Fibroblast of lung (primary cell): ENCODE results near the gene ERBB4. TPM values are rescaled to one million over a fixed set of nuclear protein-coding genes. Genes with fewer than 3 reads are reported as not detected.
"Not testable (repeated sequence)": the region's sequence is repeated elsewhere in the genome, so short reads cannot be mapped to it uniquely, and the experiment has no call there.

ENCODE experiments used
- DNase-seq, 2 donors: peaks; one replicate each; pipeline versions ENCODE4 v3.0.0 to v3.0.0-alpha.2; 2010; ENCODE audit warnings: low read depth in 2 of 2
- H2AFZ ChIP-seq: 2 replicates; pipeline ENCODE4 v1.5.1; 2012; ENCODE audit warnings: low read length, control low read depth, inconsistent platforms
- H3K27ac ChIP-seq: 2 replicates; pipeline ENCODE4 v1.5.1; 2011; ENCODE audit warnings: low read length, control low read depth; ENCODE audit not compliant: insufficient read depth
- H3K27me3 ChIP-seq: 2 replicates; pipeline ENCODE4 v1.5.1; 2011; ENCODE audit warnings: mild to moderate bottlenecking, low read length; ENCODE audit not compliant: control insufficient read depth, insufficient read depth
- H3K36me3 ChIP-seq: 2 replicates; pipeline ENCODE4 v1.5.1; 2011; ENCODE audit warnings: low read length; ENCODE audit not compliant: control insufficient read depth, insufficient read depth
- H3K4me1 ChIP-seq: 2 replicates; pipeline ENCODE4 v1.5.1; 2011; ENCODE audit warnings: low read length; ENCODE audit not compliant: control insufficient read depth, insufficient read depth; ENCODE audit errors: extremely low read depth
- H3K4me2 ChIP-seq: 2 replicates; pipeline ENCODE4 v1.5.1; 2011; ENCODE audit warnings: low read length, control low read depth; ENCODE audit not compliant: insufficient read depth; ENCODE audit errors: extremely low read depth
- H3K4me3 ChIP-seq, 4 experiments: fragments of 200-600 bp in 1 of 4; sonication (generic) in 1 of 4; replicated peaks in 1 of 4; 2 replicates each; pipeline ENCODE4 v1.5.1; 2011 to 2016; ENCODE audit warnings: low read length in 4 of 4, low read depth in 3 of 4, mild to moderate bottlenecking in 3 of 4, control low read depth in 2 of 4, inconsistent platforms in 1 of 4, mixed read lengths in 1 of 4; ENCODE audit not compliant: insufficient read depth in 1 of 4; ENCODE audit errors: control extremely low read depth in 1 of 4
- H3K79me2 ChIP-seq: 2 replicates; pipeline ENCODE4 v1.5.1; 2012; ENCODE audit warnings: mild to moderate bottlenecking, low read length, inconsistent platforms; ENCODE audit not compliant: control insufficient read depth, insufficient read depth
- H3K9ac ChIP-seq: 2 replicates; pipeline ENCODE4 v1.5.1; 2011; ENCODE audit warnings: mild to moderate bottlenecking, low read length, control low read depth; ENCODE audit not compliant: insufficient read depth
- H3K9me3 ChIP-seq: 2 replicates; pipeline ENCODE4 v1.5.1; 2012; ENCODE audit warnings: low read depth, low read length; ENCODE audit not compliant: control insufficient read depth, insufficient read depth
- H4K20me1 ChIP-seq: 2 replicates; pipeline ENCODE4 v1.5.1; 2011; ENCODE audit warnings: low read length; ENCODE audit not compliant: control insufficient read depth, insufficient read depth; ENCODE audit errors: extremely low read depth
- CTCF ChIP-seq, 2 donors: IDR thresholded peaks in 1 of 2; conservative IDR thresholded peaks in 1 of 2; 1 replicate in 1 of 2; 2 replicates in 1 of 2; pipeline ENCODE4 v1.5.1; 2011 to 2012; ENCODE audit warnings: low read length in 2 of 2, control low read depth in 1 of 2, inconsistent platforms in 1 of 2, low read depth in 1 of 2, mild to moderate bottlenecking in 1 of 2
- EZH2 ChIP-seq: IDR thresholded peaks from 2 replicates; pipeline ENCODE4 v1.5.1; 2012; ENCODE audit warnings: low read length, control low read depth, mild to moderate bottlenecking; ENCODE audit errors: missing control alignments
- polyA plus RNA-seq, 2 donors: library from polyadenylated mRNA; depleted of rRNA in 1 of 2; stranded (reverse) in 1 of 2; unstranded in 1 of 2; fragments of >200 nt; gene quantifications; 2 replicates each; pipeline ENCODE4 v1.2.1, GENCODE V29; 2011 to 2012; ENCODE audit warnings: missing spikeins in 1 of 2
- total RNA-seq: library from RNA; depleted of rRNA; stranded (reverse); fragments of >200 nt; gene quantifications from 2 replicates; pipeline ENCODE4 v1.2.1, GENCODE V29; 2014

ERBB4 gene
- total and polyA plus RNA-seq, 2 donors (not counting 1 experiment from before 2014, with no cell fraction given) = 0.08 to 0.17 TPM

- Histone ChIP-seq H4K20me1 (no peaks in the 10 kb centered on the region), H3K27ac (no peak overlapping the region), H3K4me2 (no peak overlapping the region), H3K36me3 (no peaks in the 10 kb centered on the region), H3K27me3 (no peaks in the 10 kb centered on the region), H3K9ac (no peak overlapping the region), H2AFZ (no peak overlapping the region), H3K4me3 (no peak overlapping the region), H3K4me1 (no peaks in the 10 kb centered on the region), H3K9me3 (no peaks in the 10 kb centered on the region), H3K79me2 (no peaks in the 10 kb centered on the region)
- TF ChIP-seq CTCF (conservative IDR thresholded peaks at IDR 0.05 in 1 of 2, IDR thresholded peaks at IDR 0.05 in 1 of 2; ENCODE audit: low read depth in 1 of 2, low read length in 2 of 2) (no peak), EZH2 (no peak)
- DNase-seq = no peak
Observed at GRCh38 chr2:212109217-212109616, 429.4 kb downstream of the ERBB4 start.

GRCh38 chr2:212107989-212108388 lies 430.6 kb downstream of the ERBB4 start:
- Histone ChIP-seq H4K20me1 (no peaks in the 10 kb centered on the region), H3K4me2 (no peak overlapping the region), H3K36me3 (no peaks in the 10 kb centered on the region), H3K27me3 (no peaks in the 10 kb centered on the region), H3K4me3 (no peak overlapping the region), H2AFZ (no peak overlapping the region), H3K27ac (no peak overlapping the region), H3K79me2 (no peaks in the 10 kb centered on the region), H3K9ac (no peak overlapping the region), H3K9me3 (no peaks in the 10 kb centered on the region), H3K4me1 (no peaks in the 10 kb centered on the region)
- no peak for TF ChIP-seq EZH2
- TF ChIP-seq CTCF (conservative IDR thresholded peaks at IDR 0.05 in 1 of 2, IDR thresholded peaks at IDR 0.05 in 1 of 2; ENCODE audit: low read depth in 1 of 2, low read length in 2 of 2) = no peak
- DNase-seq = no peak

GRCh38 chr2:212107014-212107413 lies 431.6 kb downstream of the ERBB4 start:
- TF ChIP-seq CTCF (conservative IDR thresholded peaks at IDR 0.05 in 1 of 2, IDR thresholded peaks at IDR 0.05 in 1 of 2; ENCODE audit: low read depth in 1 of 2, low read length in 2 of 2) (no peak), EZH2 (no peak)

GRCh38 chr2:212106536-212106935 lies 432.1 kb downstream of the ERBB4 start:
- not testable (repeated sequence) for H3K9me3 ChIP-seq, H4K20me1 ChIP-seq, H3K27me3 ChIP-seq, H3K27ac ChIP-seq, H3K4me3 ChIP-seq, H3K79me2 ChIP-seq, H3K4me2 ChIP-seq, H3K36me3 ChIP-seq, H3K9ac ChIP-seq, H3K4me1 ChIP-seq, H2AFZ ChIP-seq, DNase-seq

More at GRCh38 chr2:212107014-212107413, 431.6 kb downstream of the ERBB4 start:
- Histone ChIP-seq H3K4me2 (no peak overlapping the region), H3K9ac (no peak overlapping the region), H3K4me3 (no peak overlapping the region), H3K27me3 (no peaks in the 10 kb centered on the region), H4K20me1 (no peaks in the 10 kb centered on the region), H3K36me3 (no peaks in the 10 kb centered on the region), H3K27ac (no peak overlapping the region), H2AFZ (no peak overlapping the region), H3K4me1 (no peaks in the 10 kb centered on the region), H3K9me3 (no peaks in the 10 kb centered on the region), H3K79me2 (no peaks in the 10 kb centered on the region)
- no peak for DNase-seq
